K562 (cell line): ENCODE measurements around the gene RBM28. TPM values are rescaled to one million over a fixed set of nuclear protein-coding genes. Genes with fewer than 3 reads are reported as not detected.

ENCODE experiments used
- CBX8 ChIP-seq: fragments of 200-600 bp; sonication (generic); IDR thresholded peaks from 2 replicates; pipeline ENCODE4 v1.6.1; 2012; ENCODE audit warnings: borderline replicate concordance, mixed run types, low read depth, mild to moderate bottlenecking, moderate library complexity, mixed read lengths, low read length, control low read depth, inconsistent platforms; ENCODE audit not compliant: poor library complexity, severe bottlenecking; ENCODE audit errors: extremely low read depth
- CTCF ChIP-seq, 3 experiments: IDR thresholded peaks in 2 of 3; conservative IDR thresholded peaks in 1 of 3; 2 replicates each; pipeline ENCODE4 v1.5.1; 2011 to 2012; ENCODE audit warnings: low read length in 3 of 3, mild to moderate bottlenecking in 3 of 3, control low read depth in 2 of 3, improper control_type of control experiment in 1 of 3, inconsistent platforms in 1 of 3, low read depth in 1 of 3, mixed read lengths in 1 of 3, moderate library complexity in 1 of 3; ENCODE audit not compliant: insufficient read depth in 2 of 3
- CXXC5 ChIP-seq: fragments of 250-450 bp; sonication (Bioruptor Pico); IDR thresholded peaks from 2 replicates; pipeline ENCODE4 v1.8.0; 2022; ENCODE audit warnings: inconsistent platforms, mild to moderate bottlenecking, moderate library complexity
- E2F4 ChIP-seq: sonication (generic); formaldehyde crosslinking; IDR thresholded peaks from 2 replicates; pipeline ENCODE4 v1.8.0; 2022; ENCODE audit warnings: mild to moderate bottlenecking, low read depth, missing genetic modification reagents
- EZH2 ChIP-seq: IDR thresholded peaks from 2 replicates; pipeline ENCODE4 v1.6.1; 2012; ENCODE audit warnings: low read depth, mild to moderate bottlenecking, inconsistent platforms, low read length, borderline replicate concordance
- HDGF ChIP-seq: fragments of 450-650 bp; IDR thresholded peaks from 2 replicates; pipeline ENCODE4 v1.6.1; 2016
- HMGXB4 ChIP-seq: sonication (generic); formaldehyde crosslinking; IDR thresholded peaks from 2 replicates; pipeline ENCODE4 v1.8.1; 2023; ENCODE audit warnings: mild to moderate bottlenecking, missing genetic modification reagents
- NEUROD1 ChIP-seq: fragments of 150-350 bp; IDR thresholded peaks from 2 replicates; pipeline ENCODE4 v1.6.1; 2014; ENCODE audit warnings: borderline replicate concordance, low read length, low read depth; ENCODE audit not compliant: partially characterized antibody
- POLR2B ChIP-seq: fragments of 450-650 bp; IDR thresholded peaks from 2 replicates; pipeline ENCODE4 v1.6.1; 2018; ENCODE audit warnings: low read depth; ENCODE audit not compliant: partially characterized antibody
- PPARD ChIP-seq: fragments of 250-450 bp; sonication (Bioruptor Pico); IDR thresholded peaks from 2 replicates; pipeline ENCODE4 v1.8.0; 2022; ENCODE audit warnings: inconsistent platforms, mild to moderate bottlenecking, moderate library complexity
- ZBTB2 ChIP-seq: fragments of 450-650 bp; IDR thresholded peaks from 2 replicates; pipeline ENCODE4 v1.6.1; 2016; ENCODE audit warnings: antibody characterized with exemption
- ZNF639 ChIP-seq, 2 experiments: fragments of 200-800 bp in 1 of 2; sonication (Bioruptor generic) in 1 of 2; sonication (generic) in 1 of 2; formaldehyde crosslinking in 1 of 2; IDR thresholded peaks in 1 of 2; conservative IDR thresholded peaks in 1 of 2; 2 replicates each; pipeline versions ENCODE4 v1.5.0 to v1.6.1; 2016 to 2020; ENCODE audit warnings: missing compliant biosample characterization in 1 of 2, missing genetic modification characterization in 1 of 2, missing genetic modification reagents in 1 of 2
- ZNF695 ChIP-seq: fragments of 450-650 bp; formaldehyde crosslinking; IDR thresholded peaks from 2 replicates; pipeline ENCODE4 v1.4.0; 2020; ENCODE audit warnings: mild to moderate bottlenecking, moderate library complexity
- ZNF699 ChIP-seq: fragments of 250-450 bp; sonication (Bioruptor Pico); IDR thresholded peaks from 2 replicates; pipeline ENCODE4 v1.8.0; 2021; ENCODE audit warnings: mild to moderate bottlenecking, moderate library complexity; ENCODE audit not compliant: insufficient replicate concordance
- polyA plus RNA-seq, 8 experiments: library from polyadenylated mRNA; depleted of rRNA in 4 of 8; stranded (reverse) in 5 of 8; unstranded in 3 of 8; fragments of >200 nt; fragmentation: Nextera tagmentation in 2 of 8; fragmentation: Illumina TruSeq in 1 of 8; extraction: Ambion mirVana in 2 of 8; extraction: Trizol in 1 of 8; gene quantifications; 2 replicates each; pipeline versions ENCODE4 v1.2.1 to v1.2.3, GENCODE V29; 2011 to 2014; ENCODE audit warnings: inconsistent platforms in 1 of 8, missing spikeins in 1 of 8
- total RNA-seq, 7 experiments: library from RNA; depleted of rRNA in 6 of 7; stranded (reverse); fragments of >200 nt in 6 of 7; fragmentation: Illumina TruSeq in 2 of 7; extraction: Trizol in 2 of 7; gene quantifications; 2 replicates each; pipeline versions ENCODE4 v1.2.1 to v1.2.3, GENCODE V29; 2011 to 2021; ENCODE audit warnings: low replicate concordance in 1 of 7

The RBM28 gene
- total and polyA plus RNA-seq, 9 of the 15 experiments (the other 6 are each of a cell fraction or from before 2014, with no cell fraction given), result 65.8 to 213 (median 138) TPM

- TF ChIP-seq E2F4 (CRISPR knock-in tag) (no peak), CBX8 (no peak), EZH2 (no peak), CTCF (IDR thresholded peaks at IDR 0.05 in 2 of 3, conservative IDR thresholded peaks at IDR 0.05 in 1 of 3; ENCODE audit: insufficient read depth in 2 of 3, low read depth in 1 of 3, low read length in 3 of 3) (peak; percentile 42 to 70 (median 60); a peak in 5 of 6 replicates), NEUROD1 (no peak), PPARD (CRISPR knock-in tag) (no peak), HMGXB4 (no peak), HDGF (no peak), ZNF695 (CRISPR knock-in tag) (no peak), ZNF699 (CRISPR knock-in tag) (no peak), POLR2B (no peak), ZBTB2 (no peak), CXXC5 (CRISPR knock-in tag) (no peak), ZNF639 (CRISPR knock-in tag; conservative IDR thresholded peaks at IDR 0.05 in 1 of 2, IDR thresholded peaks at IDR 0.05 in 1 of 2) (no peak)
These were observed 21.6 kb downstream of the RBM28 start (continued) for GRCh38 chr7:128322040-128322643.
